ENCODE measurements around the gene SIM2.

The SIM2 gene

GRCh38 chr21:36706951-36707762, 8.2 kb downstream of the SIM2 start:
- TF ChIP-seq SIN3A (IDR thresholded peaks at IDR 0.05; ENCODE audit: borderline replicate concordance, insufficient read depth, low read length) = no peak
- no peak for TF ChIP-seq POLR2AphosphoS5 (IDR thresholded peaks at IDR 0.05; ENCODE audit: low read depth, low read length)
- no peak for TF ChIP-seq REST (IDR thresholded peaks at IDR 0.05; ENCODE audit: insufficient read depth in 1 of 2, low read depth in 2 of 2, low read length in 2 of 2)
- no peak for TF ChIP-seq FOXP2 (optimal IDR thresholded peaks at IDR 0.05; ENCODE audit: borderline replicate concordance, extremely low read depth, extremely low read length, insufficient read depth)
- no peak for TF ChIP-seq TAF1 (IDR thresholded peaks at IDR 0.05; ENCODE audit: borderline replicate concordance, insufficient read depth, low read length)

GRCh38 chr21:36707763-36708285, 8.9 kb downstream of the SIM2 start:
- TF ChIP-seq SIN3A (IDR thresholded peaks at IDR 0.05; ENCODE audit: borderline replicate concordance, insufficient read depth, low read length) = no peak

DNA sequence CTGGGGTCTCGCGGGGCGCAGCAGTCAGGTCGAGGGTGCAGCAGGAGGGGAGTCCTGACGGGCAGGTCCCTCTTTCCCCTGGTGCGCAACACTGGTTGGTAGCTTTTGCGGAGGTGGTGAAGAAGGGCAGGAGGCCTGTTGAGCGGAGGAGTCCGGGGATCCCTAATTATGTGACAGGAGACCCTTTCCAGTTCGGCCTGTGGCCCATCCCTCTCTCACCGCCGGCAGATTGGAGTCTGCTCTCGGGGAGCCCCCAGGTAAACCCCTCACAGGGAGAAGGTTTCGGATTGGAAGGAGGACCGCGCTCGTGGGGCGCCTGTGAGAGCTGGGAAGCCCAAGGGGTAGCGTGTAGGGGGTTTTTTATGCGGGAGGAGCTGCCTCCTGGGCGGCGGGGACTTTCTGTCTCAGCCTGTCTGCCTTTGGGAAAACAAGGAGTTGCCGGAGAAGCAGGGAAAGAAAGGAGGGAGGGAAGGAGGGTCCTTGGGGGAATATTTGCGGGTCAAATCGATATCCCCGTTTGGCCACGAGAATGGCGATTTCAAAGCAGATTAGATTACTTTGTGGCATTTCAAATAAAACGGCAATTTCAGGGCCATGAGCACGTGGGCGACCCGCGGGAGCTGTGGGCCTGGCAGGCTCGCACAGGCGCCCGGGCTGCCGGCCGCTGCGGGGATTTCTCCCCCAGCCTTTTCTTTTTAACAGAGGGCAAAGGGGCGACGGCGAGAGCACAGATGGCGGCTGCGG, 9.5 kb downstream of the SIM2 start:
- no peak for TF ChIP-seq TAF1 (IDR thresholded peaks at IDR 0.05; ENCODE audit: borderline replicate concordance, insufficient read depth, low read length)
- no peak for TF ChIP-seq REST (IDR thresholded peaks at IDR 0.05; ENCODE audit: insufficient read depth in 1 of 2, low read depth in 2 of 2, low read length in 2 of 2)
- no peak for TF ChIP-seq SIN3A (IDR thresholded peaks at IDR 0.05; ENCODE audit: borderline replicate concordance, insufficient read depth, low read length)
- no peak for TF ChIP-seq FOXP2 (optimal IDR thresholded peaks at IDR 0.05; ENCODE audit: borderline replicate concordance, extremely low read depth, extremely low read length, insufficient read depth)
- no peak for TF ChIP-seq POLR2AphosphoS5 (IDR thresholded peaks at IDR 0.05; ENCODE audit: low read depth, low read length)

DNA sequence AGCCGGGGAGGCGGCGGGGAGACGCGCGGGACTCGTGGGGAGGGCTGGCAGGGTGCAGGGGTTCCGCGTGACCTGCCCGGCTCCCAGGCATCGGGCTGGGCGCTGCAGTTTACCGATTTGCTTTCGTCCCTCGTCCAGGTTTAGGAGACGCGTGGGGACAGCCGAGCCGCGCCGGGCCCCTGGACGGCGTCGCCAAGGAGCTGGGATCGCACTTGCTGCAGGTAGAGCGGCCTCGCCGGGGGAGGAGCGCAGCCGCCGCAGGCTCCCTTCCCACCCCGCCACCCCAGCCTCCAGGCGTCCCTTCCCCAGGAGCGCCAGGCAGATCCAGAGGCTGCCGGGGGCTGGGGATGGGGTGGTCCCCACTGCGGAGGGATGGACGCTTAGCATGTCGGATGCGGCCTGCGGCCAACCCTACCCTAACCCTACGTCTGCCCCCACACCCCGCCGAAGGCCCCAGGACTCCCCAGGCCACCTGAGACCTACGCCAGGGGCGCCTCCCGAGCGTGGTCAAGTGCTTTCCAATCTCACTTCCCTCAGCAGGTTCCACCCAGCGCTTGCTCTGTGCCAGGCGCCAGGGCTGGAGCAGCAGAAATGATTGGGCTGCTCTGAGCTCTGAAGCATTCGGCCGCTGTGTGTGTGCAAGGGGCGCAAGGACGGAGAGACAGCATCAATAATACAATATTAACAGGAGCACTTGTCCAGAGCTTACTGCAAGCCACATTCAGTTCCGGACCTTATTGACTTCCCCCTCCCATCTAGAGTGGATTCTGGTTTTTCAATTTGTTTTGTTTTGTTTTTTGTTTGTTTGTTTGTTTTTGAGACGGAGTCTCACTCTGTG, 10.3 kb downstream of the SIM2 start:
- no peak for TF ChIP-seq REST (IDR thresholded peaks at IDR 0.05; ENCODE audit: insufficient read depth in 1 of 2, low read depth in 2 of 2, low read length in 2 of 2)
- TF ChIP-seq TAF1 (IDR thresholded peaks at IDR 0.05; ENCODE audit: borderline replicate concordance, insufficient read depth, low read length) = no peak
- no peak for TF ChIP-seq POLR2AphosphoS5 (IDR thresholded peaks at IDR 0.05; ENCODE audit: low read depth, low read length)
- TF ChIP-seq FOXP2 (optimal IDR thresholded peaks at IDR 0.05; ENCODE audit: borderline replicate concordance, extremely low read depth, extremely low read length, insufficient read depth) = no peak
- TF ChIP-seq SIN3A (IDR thresholded peaks at IDR 0.05; ENCODE audit: borderline replicate concordance, insufficient read depth, low read length) = no peak

Data from PFSK-1 (cell line).